Heart left ventricle (tissue), 13 donors: Measurements from ENCODE around the gene FASN.

Experiments used
- POLR2A ChIP-seq, 2 donors: fragments of 450-650 bp; IDR thresholded peaks; one replicate each; pipeline ENCODE4 v1.6.1; 2017; ENCODE audit warnings: antibody characterized with exemption in 2 of 2, mild to moderate bottlenecking in 2 of 2, moderate library complexity in 2 of 2
- TF ChIP-seq, protein P1 (sequence below), 12 donors: fragments of 200-600 bp; sonication (generic) in 4 of 12; IDR thresholded peaks; one replicate each; pipeline versions ENCODE4 v1.5.0 to v1.8.0; 2018 to 2022; ENCODE audit warnings: antibody characterized with exemption in 12 of 12, mild to moderate bottlenecking in 5 of 12
- donor health status: ischemic (EF 13 %, LVEDD 7.1; RV severe dilation, severe dysfunction).
- donor health status: DM: no; HTN: yes; CAD: no.
- donor health status: DM: no; HTN: no; CAD: no.
- donor health status: ischemic (EF 25% LVEDD 6.9; RV normal size, moderate dysfunction).
- donor health status: ischemic (EF 25% LVEDD 5.7; RV mildly dilated, moderate dysfunction).
- donor health status: ischemic (EF 35%, LVEDD 5.7; RV mildly dilated, moderate dysfunction).
- donor health status: nonischemic (EF 11% LVEDD 7.7; RV severe dilation, severe dysfunction).
- donor health status: DM: yes; HTN: yes; CAD: no.
- donor health status: PGD.
- donor health status: ischemic (EF 29% LVEDD 5.4; RV normal size, mild dysfunction).
- donor health status: nonischemic (EF 23%, LVEDD 6.1; RV moderate dilation, normal function).

DNA sequence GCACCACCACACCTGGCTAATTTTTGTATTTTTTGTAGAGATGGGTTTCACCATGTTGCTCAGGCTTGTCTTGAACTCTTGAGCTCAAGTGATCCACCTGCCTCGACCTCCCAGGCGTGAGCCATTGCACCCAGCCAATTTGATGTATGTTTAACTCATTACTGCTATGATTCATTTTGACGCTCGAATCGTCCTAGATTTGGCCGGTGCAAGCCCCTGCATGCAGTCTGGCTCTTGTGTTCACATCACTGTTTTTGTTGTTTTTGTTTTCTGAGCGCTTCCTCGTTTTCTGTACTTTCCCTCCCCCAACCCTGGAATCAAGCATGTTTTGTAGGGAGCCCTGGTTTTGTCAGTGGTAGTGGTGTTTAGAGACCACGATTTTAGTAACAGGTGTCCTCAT lies 24.6 kb downstream of the FASN start:
- TF ChIP-seq, protein P1, sequence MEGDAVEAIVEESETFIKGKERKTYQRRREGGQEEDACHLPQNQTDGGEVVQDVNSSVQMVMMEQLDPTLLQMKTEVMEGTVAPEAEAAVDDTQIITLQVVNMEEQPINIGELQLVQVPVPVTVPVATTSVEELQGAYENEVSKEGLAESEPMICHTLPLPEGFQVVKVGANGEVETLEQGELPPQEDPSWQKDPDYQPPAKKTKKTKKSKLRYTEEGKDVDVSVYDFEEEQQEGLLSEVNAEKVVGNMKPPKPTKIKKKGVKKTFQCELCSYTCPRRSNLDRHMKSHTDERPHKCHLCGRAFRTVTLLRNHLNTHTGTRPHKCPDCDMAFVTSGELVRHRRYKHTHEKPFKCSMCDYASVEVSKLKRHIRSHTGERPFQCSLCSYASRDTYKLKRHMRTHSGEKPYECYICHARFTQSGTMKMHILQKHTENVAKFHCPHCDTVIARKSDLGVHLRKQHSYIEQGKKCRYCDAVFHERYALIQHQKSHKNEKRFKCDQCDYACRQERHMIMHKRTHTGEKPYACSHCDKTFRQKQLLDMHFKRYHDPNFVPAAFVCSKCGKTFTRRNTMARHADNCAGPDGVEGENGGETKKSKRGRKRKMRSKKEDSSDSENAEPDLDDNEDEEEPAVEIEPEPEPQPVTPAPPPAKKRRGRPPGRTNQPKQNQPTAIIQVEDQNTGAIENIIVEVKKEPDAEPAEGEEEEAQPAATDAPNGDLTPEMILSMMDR (IDR thresholded peaks at IDR 0.05) = no peak
- TF ChIP-seq POLR2A (IDR thresholded peaks at IDR 0.05) = no peak
